Measurements from ENCODE around the gene MEF2C. TPM values are rescaled to one million over a fixed set of nuclear protein-coding genes. Genes with fewer than 3 reads are reported as not detected.

Gene MEF2C
- total RNA-seq, 1 donor from 2014 or later, result 1.9 TPM

- no peaks in the 10 kb centered on the region for H3K36me3 Mint-ChIP-seq (ENCODE audit: insufficient read depth)
- TF ChIP-seq CTCF (IDR thresholded peaks at IDR 0.05; ENCODE audit: unreplicated experiment), result no peak
- no peak for DNase-seq (ENCODE audit: low spot score, unreplicated experiment)
- H3K4me1 Mint-ChIP-seq (ENCODE audit: low read depth), result peaks cover 5% of the 10 kb centered on the region
- no peak overlapping the region for H3K27ac Mint-ChIP-seq
- H3K27me3 Mint-ChIP-seq, result peaks cover 18% of the 10 kb centered on the region
- no peak overlapping the region for H3K4me3 Mint-ChIP-seq (ENCODE audit: low read depth)
- no peaks in the 10 kb centered on the region for H3K9me3 Mint-ChIP-seq (ENCODE audit: low read depth)
These were observed 160.4 kb downstream of the MEF2C start for GRCh38 chr5:88722546-88723073.

GRCh38 chr5:88719434-88719833, 163.6 kb downstream of the MEF2C start:
- peaks cover 18% of the 10 kb centered on the region for H3K27me3 Mint-ChIP-seq
- peaks cover 12% of the 10 kb centered on the region for H3K4me1 Mint-ChIP-seq (ENCODE audit: low read depth)
- H3K9me3 Mint-ChIP-seq (ENCODE audit: low read depth), result no peaks in the 10 kb centered on the region

GRCh38 chr5:88718736-88719135, 164.2 kb downstream of the MEF2C start:
- TF ChIP-seq CTCF (IDR thresholded peaks at IDR 0.05; ENCODE audit: unreplicated experiment), result no peak
- peaks cover 12% of the 10 kb centered on the region for H3K4me1 Mint-ChIP-seq (ENCODE audit: low read depth)
- no peak for DNase-seq (ENCODE audit: low spot score, unreplicated experiment)
- peaks cover 18% of the 10 kb centered on the region for H3K27me3 Mint-ChIP-seq
- H3K4me3 Mint-ChIP-seq (ENCODE audit: low read depth), result no peak overlapping the region
- no peaks in the 10 kb centered on the region for H3K9me3 Mint-ChIP-seq (ENCODE audit: low read depth)
- no peak overlapping the region for H3K27ac Mint-ChIP-seq
- no peaks in the 10 kb centered on the region for H3K36me3 Mint-ChIP-seq (ENCODE audit: insufficient read depth)

More at GRCh38 chr5:88719434-88719833, 163.6 kb downstream of the MEF2C start:
- Mint-ChIP-seq H3K36me3 (ENCODE audit: insufficient read depth) (no peaks in the 10 kb centered on the region), H3K4me3 (ENCODE audit: low read depth) (no peak overlapping the region), H3K27ac (no peak overlapping the region)
- no peak for TF ChIP-seq CTCF (IDR thresholded peaks at IDR 0.05; ENCODE audit: unreplicated experiment)
- DNase-seq (ENCODE audit: low spot score, unreplicated experiment), result no peak

- H3K27ac Mint-ChIP-seq, result no peak overlapping the region
These were observed 166.9 kb downstream of the MEF2C start for GRCh38 chr5:88716101-88716500.

GRCh38 chr5:88715503-88715902, 167.5 kb downstream of the MEF2C start:
- H3K27me3 Mint-ChIP-seq, result no peaks in the 10 kb centered on the region
- peaks cover 9% of the 10 kb centered on the region for H3K4me1 Mint-ChIP-seq (ENCODE audit: low read depth)

More at GRCh38 chr5:88716101-88716500, 166.9 kb downstream of the MEF2C start:
- Mint-ChIP-seq H3K4me3 (ENCODE audit: low read depth) (no peak overlapping the region), H3K36me3 (ENCODE audit: insufficient read depth) (no peaks in the 10 kb centered on the region), H3K4me1 (ENCODE audit: low read depth) (peaks cover 9% of the 10 kb centered on the region), H3K27me3 (no peaks in the 10 kb centered on the region), H3K9me3 (ENCODE audit: low read depth) (no peaks in the 10 kb centered on the region)
- DNase-seq (ENCODE audit: low spot score, unreplicated experiment), result no peak
- TF ChIP-seq CTCF (IDR thresholded peaks at IDR 0.05; ENCODE audit: unreplicated experiment), result no peak

More at GRCh38 chr5:88715503-88715902, 167.5 kb downstream of the MEF2C start:
- Mint-ChIP-seq H3K4me3 (ENCODE audit: low read depth) (no peak overlapping the region), H3K9me3 (ENCODE audit: low read depth) (no peaks in the 10 kb centered on the region), H3K27ac (no peak overlapping the region), H3K36me3 (ENCODE audit: insufficient read depth) (no peaks in the 10 kb centered on the region)
- DNase-seq (ENCODE audit: low spot score, unreplicated experiment), result no peak
- no peak for TF ChIP-seq CTCF (IDR thresholded peaks at IDR 0.05; ENCODE audit: unreplicated experiment)
